Astrocyte of the spinal cord (primary cell): ENCODE data around the gene MGLL.

Experiments
- DNase-seq: peaks from one replicate; pipeline ENCODE4 v3.0.0; 2011; ENCODE audit warnings: low read depth, low spot score
- H3K4me3 ChIP-seq: 2 replicates; pipeline ENCODE4 v1.5.1; 2011; ENCODE audit warnings: low read depth, mild to moderate bottlenecking, low read length, moderate library complexity
- CTCF ChIP-seq: IDR thresholded peaks from 2 replicates; pipeline ENCODE4 v1.5.1; 2012; ENCODE audit warnings: low read depth, mild to moderate bottlenecking, low read length, inconsistent platforms
- in situ Hi-C: cut with HindIII; loops from 2 replicates; pipeline ENCODE4 v1.10.0; 2017; ENCODE audit warnings: low sequenced_read_pairs

Gene MGLL

GRCh38 chr3:127712461-127712860 lies 109.9 kb downstream of the MGLL start:
- no peak for TF ChIP-seq CTCF
- in situ Hi-C loops = no loop called here
- H3K4me3 ChIP-seq = no peak overlapping the region
- no peak for DNase-seq

- no peak for TF ChIP-seq CTCF
- no peak for DNase-seq
- H3K4me3 ChIP-seq = no peak overlapping the region
- in situ Hi-C loops = no loop called here
Observed at GRCh38 chr3:127711896-127712295, 110.4 kb downstream of the MGLL start.

- TF ChIP-seq CTCF = no peak
- no peak for DNase-seq
- in situ Hi-C loops = no loop called here
- H3K4me3 ChIP-seq = no peak overlapping the region
Observed at GRCh38 chr3:127711021-127711695, 111.2 kb downstream of the MGLL start.

- no peak for TF ChIP-seq CTCF
- no peak overlapping the region for H3K4me3 ChIP-seq
- in situ Hi-C loops = no loop called here
- DNase-seq = peak; percentile 33
Observed at GRCh38 chr3:127710155-127710941, 112.0 kb downstream of the MGLL start.

GRCh38 chr3:127709320-127710060 lies 112.8 kb downstream of the MGLL start:
- TF ChIP-seq CTCF = no peak
- DNase-seq = peak; percentile 28

GRCh38 chr3:127708837-127709236 lies 113.5 kb downstream of the MGLL start:
- no peak for DNase-seq
- no peak overlapping the region for H3K4me3 ChIP-seq
- in situ Hi-C loops = no loop called here
- TF ChIP-seq CTCF = no peak

More at GRCh38 chr3:127709320-127710060, 112.8 kb downstream of the MGLL start:
- in situ Hi-C loops = no loop called here
- H3K4me3 ChIP-seq = no peak overlapping the region
